ENCODE data around the gene CES2.

DNA sequence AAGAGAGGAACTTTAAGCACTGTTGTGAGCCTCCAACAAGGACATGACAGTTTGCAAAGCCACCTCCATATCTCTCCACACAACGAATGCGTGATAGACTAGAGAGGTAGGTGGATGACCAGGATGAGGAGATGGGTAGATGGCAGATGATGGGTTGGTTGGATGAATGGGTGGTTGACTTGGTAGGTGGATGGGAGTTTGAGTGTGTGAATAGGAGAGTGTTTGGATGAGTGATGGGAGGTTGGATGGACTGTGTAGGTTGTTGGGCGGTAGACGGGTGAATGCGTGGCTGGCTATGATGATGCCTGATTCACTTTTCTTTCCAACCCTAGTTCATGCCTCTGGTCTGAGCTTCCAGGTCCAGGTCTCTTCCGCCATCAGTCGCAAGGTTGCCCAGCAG lies 20.8 kb upstream of the CES2 start:
- TF ChIP-seq CTCF (IDR thresholded peaks at IDR 0.05 in 2 of 3, conservative IDR thresholded peaks at IDR 0.05 in 1 of 3; ENCODE audit: insufficient read depth in 2 of 3, low read depth in 1 of 3, low read length in 3 of 3) (no peak), BACH1 (tag; IDR thresholded peaks at IDR 0.05) (no peak), PCBP1 (IDR thresholded peaks at IDR 0.05; ENCODE audit: low read depth, low read length, poor library complexity, severe bottlenecking) (no peak), RCOR1 (IDR thresholded peaks at IDR 0.05; ENCODE audit: borderline replicate concordance in 1 of 2, low read depth in 2 of 2, low read length in 2 of 2) (no peak), ARID2 (IDR thresholded peaks at IDR 0.05) (no peak), CBX3 (IDR thresholded peaks at IDR 0.05; ENCODE audit: borderline replicate concordance in 1 of 2, low read length in 2 of 2) (no peak), NR2F6 (CRISPR knock-in tag; IDR thresholded peaks at IDR 0.05) (no peak)
- TF ChIP-seq, protein P1, sequence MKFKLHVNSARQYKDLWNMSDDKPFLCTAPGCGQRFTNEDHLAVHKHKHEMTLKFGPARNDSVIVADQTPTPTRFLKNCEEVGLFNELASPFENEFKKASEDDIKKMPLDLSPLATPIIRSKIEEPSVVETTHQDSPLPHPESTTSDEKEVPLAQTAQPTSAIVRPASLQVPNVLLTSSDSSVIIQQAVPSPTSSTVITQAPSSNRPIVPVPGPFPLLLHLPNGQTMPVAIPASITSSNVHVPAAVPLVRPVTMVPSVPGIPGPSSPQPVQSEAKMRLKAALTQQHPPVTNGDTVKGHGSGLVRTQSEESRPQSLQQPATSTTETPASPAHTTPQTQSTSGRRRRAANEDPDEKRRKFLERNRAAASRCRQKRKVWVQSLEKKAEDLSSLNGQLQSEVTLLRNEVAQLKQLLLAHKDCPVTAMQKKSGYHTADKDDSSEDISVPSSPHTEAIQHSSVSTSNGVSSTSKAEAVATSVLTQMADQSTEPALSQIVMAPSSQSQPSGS (CRISPR knock-in tag; IDR thresholded peaks at IDR 0.05): no peak
- TF ChIP-seq, protein P2, sequence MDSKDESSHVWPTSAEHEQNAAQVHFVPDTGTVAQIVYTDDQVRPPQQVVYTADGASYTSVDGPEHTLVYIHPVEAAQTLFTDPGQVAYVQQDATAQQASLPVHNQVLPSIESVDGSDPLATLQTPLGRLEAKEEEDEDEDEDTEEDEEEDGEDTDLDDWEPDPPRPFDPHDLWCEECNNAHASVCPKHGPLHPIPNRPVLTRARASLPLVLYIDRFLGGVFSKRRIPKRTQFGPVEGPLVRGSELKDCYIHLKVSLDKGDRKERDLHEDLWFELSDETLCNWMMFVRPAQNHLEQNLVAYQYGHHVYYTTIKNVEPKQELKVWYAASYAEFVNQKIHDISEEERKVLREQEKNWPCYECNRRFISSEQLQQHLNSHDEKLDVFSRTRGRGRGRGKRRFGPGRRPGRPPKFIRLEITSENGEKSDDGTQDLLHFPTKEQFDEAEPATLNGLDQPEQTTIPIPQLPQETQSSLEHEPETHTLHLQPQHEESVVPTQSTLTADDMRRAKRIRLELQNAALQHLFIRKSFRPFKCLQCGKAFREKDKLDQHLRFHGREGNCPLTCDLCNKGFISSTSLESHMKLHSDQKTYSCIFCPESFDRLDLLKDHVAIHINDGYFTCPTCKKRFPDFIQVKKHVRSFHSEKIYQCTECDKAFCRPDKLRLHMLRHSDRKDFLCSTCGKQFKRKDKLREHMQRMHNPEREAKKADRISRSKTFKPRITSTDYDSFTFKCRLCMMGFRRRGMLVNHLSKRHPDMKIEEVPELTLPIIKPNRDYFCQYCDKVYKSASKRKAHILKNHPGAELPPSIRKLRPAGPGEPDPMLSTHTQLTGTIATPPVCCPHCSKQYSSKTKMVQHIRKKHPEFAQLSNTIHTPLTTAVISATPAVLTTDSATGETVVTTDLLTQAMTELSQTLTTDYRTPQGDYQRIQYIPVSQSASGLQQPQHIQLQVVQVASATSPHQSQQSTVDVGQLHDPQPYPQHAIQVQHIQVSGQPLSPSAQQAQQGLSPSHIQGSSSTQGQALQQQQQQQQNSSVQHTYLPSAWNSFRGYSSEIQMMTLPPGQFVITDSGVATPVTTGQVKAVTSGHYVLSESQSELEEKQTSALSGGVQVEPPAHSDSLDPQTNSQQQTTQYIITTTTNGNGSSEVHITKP (IDR thresholded peaks at IDR 0.05; ENCODE audit: partially characterized antibody): no peak
